K562 (cell line): ENCODE data around the gene GFOD2. TPM values are rescaled to one million over a fixed set of nuclear protein-coding genes. Genes with fewer than 3 reads are reported as not detected.

Experiments
- ATAC-seq: fragments of 200-7000 bp; cut with Tn5 transposase; 3 replicates; pipeline ENCODE4 v1.9.1; 2020; ENCODE audit warnings: moderate library complexity
- BruUV-seq: library from RNA; stranded (reverse); fragments of 400-500 nt; replicated peaks from 2 replicates; lab custom pipeline; 2021; lab: Mats Ljungman, UMichigan
- CTCF ChIA-PET: fragments of 300-600 bp; formaldehyde crosslinking; extraction: SDS; loops from one replicate; lab custom pipeline; 2021; ENCODE audit warnings: low intra/inter-chr PET ratio; lab: Yijun Ruan, JAX
- POLR2A ChIA-PET: fragments of 300-600, 350-650 bp; sonication (Branson Sonifier 250); formaldehyde crosslinking; extraction: SDS; loops from one replicate; lab custom pipeline; 2021; ENCODE audit warnings: antibody characterized with exemption, inconsistent platforms; lab: Yijun Ruan, JAX
- DNase-seq, 4 experiments: peaks; one replicate each; pipeline versions ENCODE4 v3.0.0 to v3.0.0-alpha.2; 2011 to 2018; ENCODE audit warnings: low spot score in 3 of 4, mixed read lengths in 3 of 4; ENCODE audit errors: extremely low read depth in 1 of 4
- FAIRE-seq: peaks from 2 replicates; lab custom pipeline; 2011; peaks lifted over from hg19 to GRCh38; lab: Jason Lieb, UNC
- H2AFZ ChIP-seq: 2 replicates; pipeline ENCODE4 v1.6.0; 2011; ENCODE audit warnings: low read depth, low read length, control low read depth, inconsistent platforms
- H3K27ac ChIP-seq: fragments of 200-600 bp; 3 replicates; pipeline ENCODE4 v1.8.0; 2011; ENCODE audit warnings: low read depth, mild to moderate bottlenecking, control low read depth, inconsistent platforms, low read length, moderate library complexity, mixed read lengths; ENCODE audit errors: extremely low read depth
- H3K27me3 ChIP-seq, 2 experiments: fragments of 300-600 bp in 1 of 2; 2 replicates in 1 of 2; 3 replicates in 1 of 2; pipeline versions ENCODE4 v1.6.0 to v1.8.0; 2011; ENCODE audit warnings: inconsistent platforms in 2 of 2, low read length in 2 of 2, mild to moderate bottlenecking in 1 of 2, mixed read lengths in 1 of 2, moderate library complexity in 1 of 2; ENCODE audit not compliant: control insufficient read depth in 2 of 2, insufficient read depth in 2 of 2
- H3K36me3 ChIP-seq: fragments of 300-600 bp; 3 replicates; pipeline ENCODE4 v1.8.0; 2011; ENCODE audit warnings: mild to moderate bottlenecking, low read length, inconsistent platforms; ENCODE audit not compliant: control insufficient read depth, insufficient read depth
- H3K4me1 ChIP-seq, 2 experiments: fragments of 200-600 bp in 1 of 2; replicated peaks in 1 of 2; 2 replicates in 1 of 2; 3 replicates in 1 of 2; pipeline versions ENCODE4 v1.5.1 to v1.8.0; 2011; ENCODE audit warnings: inconsistent platforms in 2 of 2, low read length in 2 of 2, mild to moderate bottlenecking in 1 of 2, mixed read lengths in 1 of 2, moderate library complexity in 1 of 2; ENCODE audit not compliant: control insufficient read depth in 2 of 2, insufficient read depth in 2 of 2
- H3K4me2 ChIP-seq: 2 replicates; pipeline ENCODE4 v1.6.1; 2011; ENCODE audit warnings: low read length, control low read depth, inconsistent platforms, mixed read lengths; ENCODE audit not compliant: insufficient read depth
- H3K4me3 ChIP-seq: fragments of 200-600 bp; sonication (generic), shearing (Covaris generic); 2 replicates; pipeline ENCODE4 v1.5.1; 2016; ENCODE audit warnings: control low read depth, inconsistent platforms
- H3K79me2 ChIP-seq: fragments of 200-600 bp; 3 replicates; pipeline ENCODE4 v1.8.0; 2011; ENCODE audit warnings: low read length, inconsistent platforms; ENCODE audit not compliant: control insufficient read depth, insufficient read depth
- H3K9ac ChIP-seq, 2 experiments: 2 replicates each; pipeline versions ENCODE4 v1.6.0 to v1.6.1; 2011; ENCODE audit warnings: low read depth in 2 of 2, low read length in 2 of 2, control low read depth in 1 of 2, inconsistent platforms in 1 of 2, mild to moderate bottlenecking in 1 of 2, mixed read lengths in 1 of 2; ENCODE audit not compliant: insufficient read depth in 1 of 2
- H3K9me1 ChIP-seq: one replicate; pipeline ENCODE4 v1.6.0; 2011; ENCODE audit warnings: inconsistent platforms, mild to moderate bottlenecking, low read length, moderate library complexity; ENCODE audit not compliant: control insufficient read depth, insufficient read depth
- H3K9me3 ChIP-seq: replicated peaks from 2 replicates; pipeline ENCODE4 v1.5.1; 2011; ENCODE audit warnings: low read depth, low read length, inconsistent platforms; ENCODE audit not compliant: control insufficient read depth, insufficient read depth
- H4K20me1 ChIP-seq: replicated peaks from 2 replicates; pipeline ENCODE4 v1.6.1; 2011; ENCODE audit warnings: low read length, inconsistent platforms, mixed read lengths; ENCODE audit not compliant: control insufficient read depth, insufficient read depth
- ASH1L ChIP-seq: fragments of 450-650 bp; IDR thresholded peaks from 2 replicates; pipeline ENCODE4 v1.6.1; 2018; ENCODE audit warnings: borderline replicate concordance, mild to moderate bottlenecking, low read depth; ENCODE audit not compliant: partially characterized antibody
- CBX1 ChIP-seq: sonication (generic); IDR thresholded peaks from 2 replicates; pipeline ENCODE4 v1.6.1; 2016; ENCODE audit warnings: antibody characterized with exemption, low read depth, mild to moderate bottlenecking
- CBX8 ChIP-seq: fragments of 200-600 bp; sonication (generic); IDR thresholded peaks from 2 replicates; pipeline ENCODE4 v1.6.1; 2012; ENCODE audit warnings: borderline replicate concordance, mixed run types, low read depth, mild to moderate bottlenecking, moderate library complexity, mixed read lengths, low read length, control low read depth, inconsistent platforms; ENCODE audit not compliant: poor library complexity, severe bottlenecking; ENCODE audit errors: extremely low read depth
- JUND ChIP-seq, 2 experiments: IDR thresholded peaks; 2 replicates in 1 of 2; 3 replicates in 1 of 2; pipeline ENCODE4 v1.6.1; 2011; ENCODE audit warnings: borderline replicate concordance in 2 of 2, low read depth in 2 of 2, low read length in 2 of 2, improper control_type of control experiment in 1 of 2, missing biosample characterization in 1 of 2, missing genetic modification characterization in 1 of 2, missing genetic modification reagents in 1 of 2
- PHF21A ChIP-seq: fragments of 450-650 bp; IDR thresholded peaks from 2 replicates; pipeline ENCODE4 v1.6.1; 2017; ENCODE audit warnings: low read depth, borderline replicate concordance
- PTRF ChIP-seq: fragments of 450-650 bp; IDR thresholded peaks from 2 replicates; pipeline ENCODE4 v1.6.1; 2016; ENCODE audit warnings: mild to moderate bottlenecking, missing genetic modification characterization, missing compliant biosample characterization
- WGBS: fragments of 100-300 bp; shearing (Covaris generic); methylation state at CpG from one replicate; pipeline ENCODE4 v1.1.6; 2016; ENCODE audit warnings: low coverage, mixed read lengths; ENCODE audit not compliant: insufficient coverage; ENCODE audit errors: missing lambda C conversion rate; 5-methylcytosine and 5-hydroxymethylcytosine counted together
- in situ Hi-C: fragments of 300-500 bp; cut with MboI; formaldehyde crosslinking; loops from 4 replicates; pipeline ENCODE4 v1.15.0; 2018; ENCODE audit warnings: inconsistent platforms, mixed read lengths
- intact Hi-C: fragments of 100-400 bp; cut with micrococcal nuclease; formaldehyde crosslinking; loops from 2 replicates; pipeline ENCODE4 v1.14.2; 2022
- polyA plus RNA-seq, 8 experiments: library from polyadenylated mRNA; depleted of rRNA in 4 of 8; stranded (reverse) in 5 of 8; unstranded in 3 of 8; fragments of >200 nt; fragmentation: Nextera tagmentation in 2 of 8; fragmentation: Illumina TruSeq in 1 of 8; extraction: Ambion mirVana in 2 of 8; extraction: Trizol in 1 of 8; gene quantifications; 2 replicates each; pipeline versions ENCODE4 v1.2.1 to v1.2.3, GENCODE V29; 2011 to 2014; ENCODE audit warnings: inconsistent platforms in 1 of 8, missing spikeins in 1 of 8
- total RNA-seq, 7 experiments: library from RNA; depleted of rRNA in 6 of 7; stranded (reverse); fragments of >200 nt in 6 of 7; fragmentation: Illumina TruSeq in 2 of 7; extraction: Trizol in 2 of 7; gene quantifications; 2 replicates each; pipeline versions ENCODE4 v1.2.1 to v1.2.3, GENCODE V29; 2011 to 2021; ENCODE audit warnings: low replicate concordance in 1 of 7
- TF ChIP-seq, protein P1 (sequence below): fragments of 450-650 bp; IDR thresholded peaks from 2 replicates; pipeline ENCODE4 v1.6.1; 2016
- TF ChIP-seq, protein P2 (sequence below): sonication (generic); formaldehyde crosslinking; IDR thresholded peaks from 2 replicates; pipeline ENCODE4 v1.8.1; 2023; ENCODE audit warnings: missing genetic modification reagents, mild to moderate bottlenecking, borderline replicate concordance

The GFOD2 gene
- total and polyA plus RNA-seq, 9 of the 15 experiments (the other 6 are each of a cell fraction or from before 2014, with no cell fraction given) = 1.9 to 15.8 (median 11.1) TPM

- Histone ChIP-seq H3K79me2 (0 out of 3 replicates have a peak, but pooled peaks cover 4% of the 10 kb centered on the region), H3K4me3 (no peak overlapping the region), H3K9me1 (no peaks in the 10 kb centered on the region), H3K27me3 (no peaks in the 10 kb centered on the region), H2AFZ (no peak overlapping the region), H3K4me2 (no peak overlapping the region), H3K36me3 (no peaks in the 10 kb centered on the region), H3K27ac (no peak overlapping the region), H3K9me3 (no peaks in the 10 kb centered on the region), H3K4me1 (peaks cover 0 to 4% of the 10 kb centered on the region in 2 experiments; a peak in 2 of 5 replicates), H3K9ac (no peak overlapping the region), H4K20me1 (0 out of 2 replicates have a peak, but pooled peaks cover 4% of the 10 kb centered on the region)
- in situ Hi-C loops (no loop called here), intact Hi-C loops (no loop called here)
- FAIRE-seq (no peak), DNase-seq (no peak), ATAC-seq (no peak)
- POLR2A ChIA-PET = interaction anchor here (0.6 to 1.2 kb wide), 4 partner anchors 10 to 93 kb away, joined by 3 to 6 read pairs (median 4); partner anchors contain the start of gene GFOD2
- BruUV-seq = no TSS peak
- 94% methylated on average over 2 of the region's 2 CpGs for WGBS
- TF ChIP-seq, protein P1, sequence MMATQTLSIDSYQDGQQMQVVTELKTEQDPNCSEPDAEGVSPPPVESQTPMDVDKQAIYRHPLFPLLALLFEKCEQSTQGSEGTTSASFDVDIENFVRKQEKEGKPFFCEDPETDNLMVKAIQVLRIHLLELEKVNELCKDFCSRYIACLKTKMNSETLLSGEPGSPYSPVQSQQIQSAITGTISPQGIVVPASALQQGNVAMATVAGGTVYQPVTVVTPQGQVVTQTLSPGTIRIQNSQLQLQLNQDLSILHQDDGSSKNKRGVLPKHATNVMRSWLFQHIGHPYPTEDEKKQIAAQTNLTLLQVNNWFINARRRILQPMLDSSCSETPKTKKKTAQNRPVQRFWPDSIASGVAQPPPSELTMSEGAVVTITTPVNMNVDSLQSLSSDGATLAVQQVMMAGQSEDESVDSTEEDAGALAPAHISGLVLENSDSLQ = no peak
- TF ChIP-seq PTRF (tag) = no peak
- TF ChIP-seq PHF21A = no peak
- TF ChIP-seq ASH1L = no peak
- no peak for TF ChIP-seq CBX1
- no peak for TF ChIP-seq CBX8
- TF ChIP-seq, protein P2, sequence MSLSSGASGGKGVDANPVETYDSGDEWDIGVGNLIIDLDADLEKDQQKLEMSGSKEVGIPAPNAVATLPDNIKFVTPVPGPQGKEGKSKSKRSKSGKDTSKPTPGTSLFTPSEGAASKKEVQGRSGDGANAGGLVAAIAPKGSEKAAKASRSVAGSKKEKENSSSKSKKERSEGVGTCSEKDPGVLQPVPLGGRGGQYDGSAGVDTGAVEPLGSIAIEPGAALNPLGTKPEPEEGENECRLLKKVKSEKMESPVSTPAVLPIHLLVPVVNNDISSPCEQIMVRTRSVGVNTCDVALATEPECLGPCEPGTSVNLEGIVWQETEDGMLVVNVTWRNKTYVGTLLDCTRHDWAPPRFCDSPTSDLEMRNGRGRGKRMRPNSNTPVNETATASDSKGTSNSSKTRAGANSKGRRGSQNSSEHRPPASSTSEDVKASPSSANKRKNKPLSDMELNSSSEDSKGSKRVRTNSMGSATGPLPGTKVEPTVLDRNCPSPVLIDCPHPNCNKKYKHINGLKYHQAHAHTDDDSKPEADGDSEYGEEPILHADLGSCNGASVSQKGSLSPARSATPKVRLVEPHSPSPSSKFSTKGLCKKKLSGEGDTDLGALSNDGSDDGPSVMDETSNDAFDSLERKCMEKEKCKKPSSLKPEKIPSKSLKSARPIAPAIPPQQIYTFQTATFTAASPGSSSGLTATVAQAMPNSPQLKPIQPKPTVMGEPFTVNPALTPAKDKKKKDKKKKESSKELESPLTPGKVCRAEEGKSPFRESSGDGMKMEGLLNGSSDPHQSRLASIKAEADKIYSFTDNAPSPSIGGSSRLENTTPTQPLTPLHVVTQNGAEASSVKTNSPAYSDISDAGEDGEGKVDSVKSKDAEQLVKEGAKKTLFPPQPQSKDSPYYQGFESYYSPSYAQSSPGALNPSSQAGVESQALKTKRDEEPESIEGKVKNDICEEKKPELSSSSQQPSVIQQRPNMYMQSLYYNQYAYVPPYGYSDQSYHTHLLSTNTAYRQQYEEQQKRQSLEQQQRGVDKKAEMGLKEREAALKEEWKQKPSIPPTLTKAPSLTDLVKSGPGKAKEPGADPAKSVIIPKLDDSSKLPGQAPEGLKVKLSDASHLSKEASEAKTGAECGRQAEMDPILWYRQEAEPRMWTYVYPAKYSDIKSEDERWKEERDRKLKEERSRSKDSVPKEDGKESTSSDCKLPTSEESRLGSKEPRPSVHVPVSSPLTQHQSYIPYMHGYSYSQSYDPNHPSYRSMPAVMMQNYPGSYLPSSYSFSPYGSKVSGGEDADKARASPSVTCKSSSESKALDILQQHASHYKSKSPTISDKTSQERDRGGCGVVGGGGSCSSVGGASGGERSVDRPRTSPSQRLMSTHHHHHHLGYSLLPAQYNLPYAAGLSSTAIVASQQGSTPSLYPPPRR (CRISPR knock-in tag) = no peak
- TF ChIP-seq JUND (IDR thresholded peaks at IDR 0.05; ENCODE audit: borderline replicate concordance, low read depth, low read length) = no peak
- no peak for TF ChIP-seq JUND (tag; IDR thresholded peaks at IDR 0.05; ENCODE audit: borderline replicate concordance, low read depth, low read length)
- CTCF ChIA-PET = no interaction called here
Observed at GRCh38 chr16:67708368-67708771, 10.7 kb downstream of the GFOD2 start.
